HG03442 (cell line): ENCODE results near the gene WDR88.
"Not testable (repeated sequence)": the region's sequence is repeated elsewhere in the genome, so short reads cannot be mapped to it uniquely, and the experiment has no call there.

Experiments
- ATAC-seq: cut with Tn5 transposase; IDR thresholded peaks from one replicate; pipeline ENCODE4 v1.9.1; 2021; ENCODE audit warnings: mild to moderate bottlenecking, moderate library complexity; ENCODE audit not compliant: unreplicated experiment

The WDR88 gene

GRCh38 chr19:33209850-33210230 lies 77.9 kb downstream of the WDR88 start:
- not testable (repeated sequence) for ATAC-seq

GRCh38 chr19:33210266-33210940 lies 78.5 kb downstream of the WDR88 start:
- ATAC-seq = no peak

- ATAC-seq = no peak
These were observed 80.0 kb downstream of the WDR88 start for GRCh38 chr19:33211794-33212435.

GRCh38 chr19:33212436-33213172 lies 80.7 kb downstream of the WDR88 start:
- ATAC-seq = no peak

GRCh38 chr19:33214596-33214995 lies 82.7 kb downstream of the WDR88 start:
- no peak for ATAC-seq

GRCh38 chr19:33215438-33216197 lies 83.7 kb downstream of the WDR88 start:
- no peak for ATAC-seq

- no peak for ATAC-seq
These were observed 84.4 kb downstream of the WDR88 start for GRCh38 chr19:33216198-33216830.

- no peak for ATAC-seq
These were observed 86.0 kb downstream of the WDR88 start for GRCh38 chr19:33217881-33218280.

GRCh38 chr19:33219261-33219815 lies 87.4 kb downstream of the WDR88 start:
- ATAC-seq = no peak

GRCh38 chr19:33220115-33220514 lies 88.2 kb downstream of the WDR88 start:
- ATAC-seq = no peak

- no peak for ATAC-seq
These were observed 88.8 kb downstream of the WDR88 start for GRCh38 chr19:33220735-33221134.

- ATAC-seq = no peak
These were observed 89.7 kb downstream of the WDR88 start for GRCh38 chr19:33221638-33222037.

- ATAC-seq = not testable (repeated sequence)
These were observed 90.3 kb downstream of the WDR88 start for GRCh38 chr19:33222255-33222654.

GRCh38 chr19:33224694-33225457 lies 93.0 kb downstream of the WDR88 start:
- ATAC-seq = no peak
